GM13977 (cell line): ENCODE measurements around the gene KDM3B.

ENCODE experiments used
- DNase-seq: peaks from one replicate; pipeline ENCODE4 v3.0.0; 2012; ENCODE audit warnings: low spot score
- in situ Hi-C: fragments of 300-500 bp; cut with MboI; formaldehyde crosslinking; loops from one replicate; pipeline ENCODE4 v1.12.0; 2022; ENCODE audit warnings: low sequenced_read_pairs, low pct_unique_long_range_greater_than_20kb, mixed read lengths, inconsistent platforms; ENCODE audit not compliant: unreplicated experiment
- TF ChIP-seq, protein P1 (sequence below): IDR thresholded peaks from 2 replicates; pipeline ENCODE4 v1.5.1; 2012; ENCODE audit warnings: mild to moderate bottlenecking, control low read depth; ENCODE audit not compliant: insufficient read depth; ENCODE audit errors: extremely low read depth, missing control alignments

KDM3B gene

GRCh38 chr5:138369706-138370105, 17.2 kb downstream of the KDM3B start:
- in situ Hi-C loops: no loop called here
- TF ChIP-seq, protein P1, sequence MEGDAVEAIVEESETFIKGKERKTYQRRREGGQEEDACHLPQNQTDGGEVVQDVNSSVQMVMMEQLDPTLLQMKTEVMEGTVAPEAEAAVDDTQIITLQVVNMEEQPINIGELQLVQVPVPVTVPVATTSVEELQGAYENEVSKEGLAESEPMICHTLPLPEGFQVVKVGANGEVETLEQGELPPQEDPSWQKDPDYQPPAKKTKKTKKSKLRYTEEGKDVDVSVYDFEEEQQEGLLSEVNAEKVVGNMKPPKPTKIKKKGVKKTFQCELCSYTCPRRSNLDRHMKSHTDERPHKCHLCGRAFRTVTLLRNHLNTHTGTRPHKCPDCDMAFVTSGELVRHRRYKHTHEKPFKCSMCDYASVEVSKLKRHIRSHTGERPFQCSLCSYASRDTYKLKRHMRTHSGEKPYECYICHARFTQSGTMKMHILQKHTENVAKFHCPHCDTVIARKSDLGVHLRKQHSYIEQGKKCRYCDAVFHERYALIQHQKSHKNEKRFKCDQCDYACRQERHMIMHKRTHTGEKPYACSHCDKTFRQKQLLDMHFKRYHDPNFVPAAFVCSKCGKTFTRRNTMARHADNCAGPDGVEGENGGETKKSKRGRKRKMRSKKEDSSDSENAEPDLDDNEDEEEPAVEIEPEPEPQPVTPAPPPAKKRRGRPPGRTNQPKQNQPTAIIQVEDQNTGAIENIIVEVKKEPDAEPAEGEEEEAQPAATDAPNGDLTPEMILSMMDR: no peak
- DNase-seq: no peak

GRCh38 chr5:138370537-138370936, 18.1 kb downstream of the KDM3B start:
- DNase-seq: no peak
- TF ChIP-seq, protein P1: no peak
- in situ Hi-C loops: no loop called here

DNA sequence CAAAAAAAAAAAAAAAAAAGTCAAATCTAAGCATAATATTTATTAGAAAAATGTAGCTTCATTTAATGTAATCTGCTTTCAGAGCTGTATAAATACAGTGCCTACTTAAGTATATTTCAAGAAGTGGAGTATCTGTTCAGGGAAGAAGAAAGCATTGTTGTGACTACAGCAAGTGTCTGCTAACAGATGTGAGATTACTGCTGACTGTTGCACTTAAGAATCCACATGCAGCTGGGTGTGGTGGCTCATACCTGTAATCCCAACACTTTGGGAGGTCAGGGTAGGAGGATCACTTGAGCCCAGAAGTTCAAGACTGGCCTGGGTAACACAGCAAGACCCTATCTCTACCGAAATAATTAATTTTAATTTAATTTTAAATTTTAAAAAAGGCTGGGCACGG, 19.0 kb downstream of the KDM3B start:
- TF ChIP-seq, protein P1: no peak
- no peak for DNase-seq
- in situ Hi-C loops: no loop called here

DNA sequence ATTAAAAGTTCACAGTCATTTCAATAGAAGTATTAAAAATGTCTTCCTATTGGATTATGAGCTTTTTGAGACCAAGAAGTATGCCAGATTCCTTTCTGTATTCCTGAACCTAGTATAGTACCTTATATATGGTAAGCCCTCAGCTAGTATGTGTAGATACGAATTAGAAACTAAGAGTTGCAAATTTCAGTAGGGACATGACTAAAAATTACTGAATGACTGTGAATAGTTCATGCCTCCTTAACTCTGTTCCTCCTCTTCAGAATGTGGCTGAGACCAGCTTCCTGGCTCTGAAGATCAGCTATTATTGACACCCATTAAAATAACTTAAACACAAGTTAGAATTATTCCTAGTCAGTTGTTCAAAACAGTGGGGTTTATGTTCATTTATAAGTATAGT, 19.7 kb downstream of the KDM3B start:
- peak; percentile 38 for DNase-seq
- TF ChIP-seq, protein P1: no peak
- in situ Hi-C loops: no loop called here

DNA sequence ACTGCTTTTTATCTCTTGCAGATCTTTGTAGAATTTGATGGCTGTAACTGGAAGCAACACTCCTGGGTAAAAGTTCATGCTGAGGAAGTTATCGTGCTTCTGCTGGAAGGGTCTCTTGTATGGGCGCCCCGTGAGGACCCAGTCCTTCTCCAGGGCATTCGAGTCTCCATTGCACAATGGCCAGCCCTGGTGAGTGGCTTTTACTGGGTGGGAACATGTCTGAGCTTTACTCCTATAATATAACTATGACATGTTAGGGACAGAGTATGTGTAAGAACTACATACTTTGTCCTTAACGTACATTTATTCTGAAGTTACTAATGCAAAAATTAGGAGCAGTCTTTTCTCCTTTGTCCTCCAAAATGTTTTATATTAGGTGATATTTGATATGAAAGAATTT, 20.2 kb downstream of the KDM3B start:
- in situ Hi-C loops: no loop called here

GRCh38 chr5:138382347-138382746, 29.9 kb downstream of the KDM3B start:
- no peak for DNase-seq
- TF ChIP-seq, protein P1: no peak
- in situ Hi-C loops: no loop called here

More for the DNA sequence above, 20.2 kb downstream of the KDM3B start:
- no peak for DNase-seq
- TF ChIP-seq, protein P1: no peak

DNA sequence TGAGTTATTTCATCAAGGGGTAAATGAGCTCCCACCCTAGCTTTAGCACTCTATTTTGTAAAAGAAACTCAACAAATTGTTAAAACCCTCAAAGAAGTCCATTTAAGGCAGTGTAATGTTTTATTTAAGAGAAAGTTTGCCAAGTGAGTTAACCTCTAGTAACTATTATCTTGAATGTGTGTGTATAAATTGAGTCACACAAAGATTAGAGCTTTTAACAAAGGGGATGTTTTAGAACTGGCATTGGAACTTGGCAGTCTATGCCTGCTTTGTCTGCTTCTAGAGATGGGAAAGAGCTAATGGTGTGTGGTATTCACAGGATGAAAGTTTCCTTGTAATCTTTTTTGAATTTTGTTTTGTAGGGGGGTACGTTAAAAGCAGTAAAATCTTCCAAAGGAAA, 33.2 kb downstream of the KDM3B start:
- TF ChIP-seq, protein P1: no peak
- no peak for DNase-seq
- in situ Hi-C loops: no loop called here
